Keratinocyte (primary cell): ENCODE results near the gene GBGT1.

ENCODE experiments used
- EZH2 ChIP-seq: IDR thresholded peaks from one replicate; pipeline ENCODE4 v1.6.1; 2012; ENCODE audit warnings: inconsistent platforms, mild to moderate bottlenecking, low read length, moderate library complexity
- TF ChIP-seq, protein P1 (sequence below), 3 experiments: IDR thresholded peaks in 1 of 3; conservative IDR thresholded peaks in 1 of 3; optimal IDR thresholded peaks in 1 of 3; 2 replicates in 2 of 3; 3 replicates in 1 of 3; pipeline versions ENCODE3 to v1.5.1; 2011; ENCODE audit warnings: low read length in 3 of 3, mild to moderate bottlenecking in 3 of 3, moderate library complexity in 2 of 3, control low read depth in 1 of 3, inconsistent platforms in 1 of 3; ENCODE audit not compliant: insufficient read depth in 2 of 3; ENCODE audit errors: extremely low read depth in 1 of 3

DNA sequence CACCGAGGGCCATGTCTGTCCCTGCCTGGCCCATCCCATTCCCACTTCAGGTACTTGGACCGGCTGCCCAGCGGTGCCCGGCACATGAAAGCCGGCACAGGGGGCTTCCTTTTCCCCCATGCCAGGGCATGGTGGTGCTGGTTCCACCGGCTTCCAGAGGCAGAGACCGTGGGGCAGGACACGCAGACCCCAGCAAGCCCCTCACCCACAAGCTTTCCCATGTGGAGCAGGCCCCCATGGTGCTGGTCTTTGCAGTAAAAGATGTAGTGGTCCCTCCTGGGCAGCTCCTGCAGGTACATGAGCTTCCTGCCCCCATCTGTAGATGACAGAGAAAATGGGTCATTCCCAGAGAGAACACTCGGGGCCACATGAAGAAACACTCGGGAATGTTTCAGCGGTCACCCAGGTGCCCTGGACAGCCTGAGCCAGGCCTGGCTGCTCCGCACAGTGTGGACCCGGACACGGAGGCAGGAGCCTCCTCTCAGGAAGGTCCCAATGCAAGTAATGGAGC, 43.4 kb upstream of the GBGT1 start:
- TF ChIP-seq, protein P1, sequence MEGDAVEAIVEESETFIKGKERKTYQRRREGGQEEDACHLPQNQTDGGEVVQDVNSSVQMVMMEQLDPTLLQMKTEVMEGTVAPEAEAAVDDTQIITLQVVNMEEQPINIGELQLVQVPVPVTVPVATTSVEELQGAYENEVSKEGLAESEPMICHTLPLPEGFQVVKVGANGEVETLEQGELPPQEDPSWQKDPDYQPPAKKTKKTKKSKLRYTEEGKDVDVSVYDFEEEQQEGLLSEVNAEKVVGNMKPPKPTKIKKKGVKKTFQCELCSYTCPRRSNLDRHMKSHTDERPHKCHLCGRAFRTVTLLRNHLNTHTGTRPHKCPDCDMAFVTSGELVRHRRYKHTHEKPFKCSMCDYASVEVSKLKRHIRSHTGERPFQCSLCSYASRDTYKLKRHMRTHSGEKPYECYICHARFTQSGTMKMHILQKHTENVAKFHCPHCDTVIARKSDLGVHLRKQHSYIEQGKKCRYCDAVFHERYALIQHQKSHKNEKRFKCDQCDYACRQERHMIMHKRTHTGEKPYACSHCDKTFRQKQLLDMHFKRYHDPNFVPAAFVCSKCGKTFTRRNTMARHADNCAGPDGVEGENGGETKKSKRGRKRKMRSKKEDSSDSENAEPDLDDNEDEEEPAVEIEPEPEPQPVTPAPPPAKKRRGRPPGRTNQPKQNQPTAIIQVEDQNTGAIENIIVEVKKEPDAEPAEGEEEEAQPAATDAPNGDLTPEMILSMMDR (optimal IDR thresholded peaks at IDR 0.05 in 1 of 3, IDR thresholded peaks at IDR 0.05 in 1 of 3, conservative IDR thresholded peaks at IDR 0.05 in 1 of 3; ENCODE audit: extremely low read depth in 1 of 3, insufficient read depth in 2 of 3, low read length in 3 of 3), result no peak
- TF ChIP-seq EZH2, result no peak
